GM12878 (cell line): Measurements from ENCODE around the gene SORCS1. TPM values are rescaled to one million over a fixed set of nuclear protein-coding genes. Genes with fewer than 3 reads are reported as not detected.

ENCODE experiments used
- ATAC-seq: fragments of 200-7000 bp; cut with Tn5 transposase; 3 replicates; pipeline ENCODE4 v1.9.1; 2020; ENCODE audit warnings: mild to moderate bottlenecking, moderate library complexity
- BruUV-seq: library from RNA; stranded (reverse); fragments of 400-500 nt; replicated peaks from 2 replicates; lab custom pipeline; 2021; lab: Mats Ljungman, UMichigan
- CTCF ChIA-PET: fragments of 300-600 bp; sonication (Branson Sonifier 250); formaldehyde crosslinking; extraction: SDS; loops from one replicate; lab custom pipeline; 2021; ENCODE audit warnings: inconsistent platforms; lab: Yijun Ruan, JAX
- POLR2A ChIA-PET: fragments of 350-600 bp; formaldehyde crosslinking; extraction: SDS; loops from one replicate; lab custom pipeline; 2021; ENCODE audit warnings: inconsistent platforms; lab: Charles Lee
- RAD21 ChIA-PET: fragments of 300-600 bp; sonication (Branson Sonifier 250); formaldehyde crosslinking; loops from one replicate; lab custom pipeline; 2023; ENCODE audit warnings: antibody characterized with exemption; ENCODE audit not compliant: unreplicated experiment; lab: Charles Lee
- SMC1A ChIA-PET: fragments of 300-600 bp; sonication (Branson Sonifier 250); formaldehyde crosslinking; loops from one replicate; lab custom pipeline; 2023; ENCODE audit not compliant: unreplicated experiment, uncharacterized antibody; lab: Charles Lee
- DNase-seq: peaks from one replicate; pipeline ENCODE4 v3.0.0-alpha.2; 2011; ENCODE audit warnings: low read depth, low spot score
- FAIRE-seq: peaks from 3 replicates; lab custom pipeline; 2011; peaks lifted over from hg19 to GRCh38; lab: Jason Lieb, UNC
- H2AFZ ChIP-seq: 2 replicates; pipeline ENCODE4 v1.6.0; 2011; ENCODE audit warnings: low read depth, low read length, control low read depth; ENCODE audit not compliant: control insufficient read depth
- H3K27ac ChIP-seq: 2 replicates; pipeline ENCODE4 v1.5.1; 2011; ENCODE audit warnings: control low read depth; ENCODE audit not compliant: control insufficient read depth, insufficient read depth
- H3K27me3 ChIP-seq, 2 experiments: replicated peaks in 1 of 2; 2 replicates each; pipeline versions ENCODE4 v1.6.0 to v1.6.1; 2011; ENCODE audit warnings: low read length in 1 of 2; ENCODE audit not compliant: control insufficient read depth in 2 of 2, insufficient read depth in 2 of 2
- H3K36me3 ChIP-seq, 2 experiments: 2 replicates each; pipeline ENCODE4 v1.5.1; 2011; ENCODE audit warnings: low read length in 1 of 2; ENCODE audit not compliant: control insufficient read depth in 2 of 2, insufficient read depth in 2 of 2
- H3K4me1 ChIP-seq: 2 replicates; pipeline ENCODE4 v1.6.1; 2011; ENCODE audit warnings: mild to moderate bottlenecking, low read length, moderate library complexity, mixed read lengths; ENCODE audit not compliant: control insufficient read depth, insufficient read depth
- H3K4me2 ChIP-seq: 2 replicates; pipeline ENCODE4 v1.6.0; 2011; ENCODE audit warnings: control low read depth; ENCODE audit not compliant: control insufficient read depth, insufficient read depth
- H3K4me3 ChIP-seq: fragments of 200-600 bp; sonication (generic); 2 replicates; pipeline ENCODE4 v1.5.1; 2016
- H3K79me2 ChIP-seq: 2 replicates; pipeline ENCODE4 v1.6.0; 2011; ENCODE audit warnings: low read length; ENCODE audit not compliant: control insufficient read depth, insufficient read depth
- H3K9ac ChIP-seq: 2 replicates; pipeline ENCODE4 v1.8.0; 2011; ENCODE audit warnings: low read length, control low read depth, mixed read lengths; ENCODE audit not compliant: control insufficient read depth, insufficient read depth
- H3K9me3 ChIP-seq: replicated peaks from 3 replicates; pipeline ENCODE4 v1.5.1; 2011; ENCODE audit warnings: mild to moderate bottlenecking, low read length; ENCODE audit not compliant: control insufficient read depth, insufficient read depth
- H4K20me1 ChIP-seq: 2 replicates; pipeline ENCODE4 v1.6.0; 2011; ENCODE audit not compliant: control insufficient read depth, insufficient read depth
- BACH1 ChIP-seq: fragments of 450-650 bp; IDR thresholded peaks from 2 replicates; pipeline ENCODE4 v1.6.1; 2017; ENCODE audit warnings: mild to moderate bottlenecking, borderline replicate concordance
- CBFB ChIP-seq: IDR thresholded peaks from 2 replicates; pipeline ENCODE4 v1.6.1; 2016; ENCODE audit warnings: antibody characterized with exemption, low read depth
- CREM ChIP-seq: IDR thresholded peaks from 2 replicates; pipeline ENCODE4 v1.6.1; 2014; ENCODE audit warnings: antibody characterized with exemption, low read depth
- IRF4 ChIP-seq: IDR thresholded peaks from 2 replicates; pipeline ENCODE4 v1.6.1; 2011; ENCODE audit warnings: low read depth, low read length
- JUND ChIP-seq: IDR thresholded peaks from 2 replicates; pipeline ENCODE4 v1.6.1; 2012; ENCODE audit warnings: low read depth, mild to moderate bottlenecking, low read length, improper control_type of control experiment, moderate library complexity
- PBX3 ChIP-seq: IDR thresholded peaks from 2 replicates; pipeline ENCODE4 v1.6.1; 2011; ENCODE audit warnings: mild to moderate bottlenecking, low read depth, low read length, moderate library complexity; ENCODE audit not compliant: insufficient replicate concordance
- REST ChIP-seq: IDR thresholded peaks from 2 replicates; pipeline ENCODE4 v1.6.1; 2012; ENCODE audit warnings: mild to moderate bottlenecking, low read depth, low read length
- SIN3A ChIP-seq: IDR thresholded peaks from 2 replicates; pipeline ENCODE4 v1.6.1; 2012; ENCODE audit warnings: low read depth, low read length, improper control_type of control experiment
- TCF7 ChIP-seq: IDR thresholded peaks from 2 replicates; pipeline ENCODE4 v1.6.1; 2014; ENCODE audit warnings: antibody characterized with exemption, borderline replicate concordance
- USF2 ChIP-seq: IDR thresholded peaks from 2 replicates; pipeline ENCODE4 v1.6.1; 2011; ENCODE audit warnings: low read depth, low read length, improper control_type of control experiment, borderline replicate concordance
- YY1 ChIP-seq: IDR thresholded peaks from 2 replicates; pipeline ENCODE4 v1.6.1; 2011; ENCODE audit warnings: low read depth, mild to moderate bottlenecking, low read length
- ZNF217 ChIP-seq: fragments of 450-650 bp; IDR thresholded peaks from 2 replicates; pipeline ENCODE4 v1.6.1; 2017; ENCODE audit warnings: antibody characterized with exemption, mild to moderate bottlenecking
- ZSCAN29 ChIP-seq: fragments of 450-650 bp; IDR thresholded peaks from 2 replicates; pipeline ENCODE4 v1.6.1; 2017; ENCODE audit warnings: mild to moderate bottlenecking, moderate library complexity
- WGBS: methylation state at CpG from one replicate; pipeline ENCODE4 v1.1.6; 2016; ENCODE audit warnings: low lambda C conversion rate; ENCODE audit not compliant: insufficient replicate concordance, insufficient coverage; ENCODE audit errors: missing lambda C conversion rate; 5-methylcytosine and 5-hydroxymethylcytosine counted together
- in situ Hi-C: fragments of 300-500 bp; cut with MboI; formaldehyde crosslinking; loops from 9 replicates; pipeline ENCODE4 v1.14.3; 2018; ENCODE audit warnings: mixed read lengths
- intact Hi-C: fragments of 100-400 bp; cut with micrococcal nuclease; formaldehyde crosslinking; loops from one replicate; pipeline ENCODE4 v1.14.2; 2022; ENCODE audit not compliant: unreplicated experiment
- polyA plus RNA-seq, 11 experiments: library from polyadenylated mRNA; depleted of rRNA in 4 of 11; unstranded in 6 of 11; stranded (reverse) in 5 of 11; fragments of >200 nt; fragmentation: Nextera tagmentation in 4 of 11; fragmentation: Illumina TruSeq in 1 of 11; extraction: Ambion mirVana in 4 of 11; extraction: Trizol in 1 of 11; gene quantifications; 1 replicate in 1 of 11; 2 replicates in 10 of 11; pipeline versions ENCODE4 v1.2.1 to v1.2.3, GENCODE V29; 2011 to 2016; ENCODE audit warnings: inconsistent platforms in 2 of 11, missing spikeins in 2 of 11, low read depth in 1 of 11
- total RNA-seq, 4 experiments: library from RNA; depleted of rRNA in 3 of 4; stranded (reverse); fragments of >200 nt in 3 of 4; fragmentation: Illumina TruSeq in 1 of 4; extraction: Trizol in 1 of 4; gene quantifications; 2 replicates each; pipeline versions ENCODE4 v1.2.1 to v1.2.3, GENCODE V29; 2013 to 2021
- TF ChIP-seq, protein P1 (sequence below): fragments of 450-650 bp; formaldehyde crosslinking; IDR thresholded peaks from 2 replicates; pipeline ENCODE4 v1.4.0; 2022; ENCODE audit warnings: mild to moderate bottlenecking, moderate library complexity
- TF ChIP-seq, protein P2 (sequence below): fragments of 450-650 bp; IDR thresholded peaks from 2 replicates; pipeline ENCODE4 v1.6.1; 2016; ENCODE audit warnings: mild to moderate bottlenecking

Gene SORCS1
- total and polyA plus RNA-seq, 10 of the 15 experiments (the other 5 are each of a cell fraction or from before 2014, with no cell fraction given), result 0.02 to 9.6 (median 0.06) TPM; not detected in 3

GRCh38 chr10:107094824-107095522 lies 69.5 kb downstream of the SORCS1 start:
- ChIA-PET POLR2A (no interaction called here), SMC1A (no interaction called here), RAD21 (no interaction called here), CTCF (no interaction called here)
- WGBS, result 43% methylated on average over 6 of the region's 6 CpGs
- Histone ChIP-seq H3K9me3 (no peaks in the 10 kb centered on the region), H4K20me1 (no peaks in the 10 kb centered on the region), H3K9ac (no peak overlapping the region), H3K4me3 (no peak overlapping the region), H3K4me2 (no peak overlapping the region), H3K27ac (no peak overlapping the region), H3K4me1 (no peaks in the 10 kb centered on the region), H3K36me3 (no peaks in the 10 kb centered on the region), H3K27me3 (no peaks in the 10 kb centered on the region; a peak in 1 of 4 replicates), H3K79me2 (no peaks in the 10 kb centered on the region), H2AFZ (no peak overlapping the region)
- no TSS peak for BruUV-seq
- FAIRE-seq (no peak), ATAC-seq (no peak), DNase-seq (no peak)
- in situ Hi-C loops, result no loop called here
- intact Hi-C loops, result no loop called here
- TF ChIP-seq PBX3, result no peak
- TF ChIP-seq, protein P1, sequence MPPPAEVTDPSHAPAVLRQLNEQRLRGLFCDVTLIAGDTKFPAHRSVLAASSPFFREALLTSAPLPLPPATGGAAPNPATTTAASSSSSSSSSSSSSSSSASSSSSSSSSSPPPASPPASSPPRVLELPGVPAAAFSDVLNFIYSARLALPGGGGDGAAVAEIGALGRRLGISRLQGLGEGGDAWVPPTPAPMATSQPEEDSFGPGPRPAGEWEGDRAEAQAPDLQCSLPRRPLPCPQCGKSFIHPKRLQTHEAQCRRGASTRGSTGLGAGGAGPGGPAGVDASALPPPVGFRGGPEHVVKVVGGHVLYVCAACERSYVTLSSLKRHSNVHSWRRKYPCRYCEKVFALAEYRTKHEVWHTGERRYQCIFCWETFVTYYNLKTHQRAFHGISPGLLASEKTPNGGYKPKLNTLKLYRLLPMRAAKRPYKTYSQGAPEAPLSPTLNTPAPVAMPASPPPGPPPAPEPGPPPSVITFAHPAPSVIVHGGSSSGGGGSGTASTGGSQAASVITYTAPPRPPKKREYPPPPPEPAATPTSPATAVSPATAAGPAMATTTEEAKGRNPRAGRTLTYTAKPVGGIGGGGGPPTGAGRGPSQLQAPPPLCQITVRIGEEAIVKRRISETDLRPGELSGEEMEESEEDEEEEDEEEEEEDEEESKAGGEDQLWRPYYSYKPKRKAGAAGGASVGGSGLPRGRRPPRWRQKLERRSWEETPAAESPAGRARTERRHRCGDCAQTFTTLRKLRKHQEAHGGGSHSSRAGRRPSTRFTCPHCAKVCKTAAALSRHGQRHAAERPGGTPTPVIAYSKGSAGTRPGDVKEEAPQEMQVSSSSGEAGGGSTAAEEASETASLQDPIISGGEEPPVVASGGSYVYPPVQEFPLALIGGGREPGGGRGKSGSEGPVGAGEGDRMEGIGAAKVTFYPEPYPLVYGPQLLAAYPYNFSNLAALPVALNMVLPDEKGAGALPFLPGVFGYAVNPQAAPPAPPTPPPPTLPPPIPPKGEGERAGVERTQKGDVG (CRISPR knock-in tag), result no peak
- TF ChIP-seq REST, result no peak
- TF ChIP-seq BACH1, result no peak
- no peak for TF ChIP-seq CREM
- TF ChIP-seq, protein P2, sequence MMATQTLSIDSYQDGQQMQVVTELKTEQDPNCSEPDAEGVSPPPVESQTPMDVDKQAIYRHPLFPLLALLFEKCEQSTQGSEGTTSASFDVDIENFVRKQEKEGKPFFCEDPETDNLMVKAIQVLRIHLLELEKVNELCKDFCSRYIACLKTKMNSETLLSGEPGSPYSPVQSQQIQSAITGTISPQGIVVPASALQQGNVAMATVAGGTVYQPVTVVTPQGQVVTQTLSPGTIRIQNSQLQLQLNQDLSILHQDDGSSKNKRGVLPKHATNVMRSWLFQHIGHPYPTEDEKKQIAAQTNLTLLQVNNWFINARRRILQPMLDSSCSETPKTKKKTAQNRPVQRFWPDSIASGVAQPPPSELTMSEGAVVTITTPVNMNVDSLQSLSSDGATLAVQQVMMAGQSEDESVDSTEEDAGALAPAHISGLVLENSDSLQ, result no peak
- TF ChIP-seq JUND, result no peak
- TF ChIP-seq USF2, result no peak
- TF ChIP-seq IRF4, result no peak
- no peak for TF ChIP-seq ZNF217
- no peak for TF ChIP-seq SIN3A
- TF ChIP-seq YY1, result no peak
- no peak for TF ChIP-seq ZSCAN29
- no peak for TF ChIP-seq TCF7
- TF ChIP-seq CBFB, result no peak
